Uterus (tissue), 4 donors: ENCODE measurements around the gene SGCG. TPM values are rescaled to one million over a fixed set of nuclear protein-coding genes. Genes with fewer than 3 reads are reported as not detected.

ENCODE experiments used
- DNase-seq, 2 donors: peaks; one replicate each; pipeline ENCODE4 v3.0.0-alpha.2; 2019 to 2020
- H3K27ac ChIP-seq, 2 donors: fragments of 200-600 bp; sonication (generic); 1 replicate in 1 of 2; 2 replicates in 1 of 2; pipeline ENCODE4 v1.5.1; 2016 to 2018
- H3K27me3 ChIP-seq, 2 donors: fragments of 200-600 bp; sonication (generic); one replicate each; pipeline ENCODE4 v1.5.1; 2018 to 2019; ENCODE audit warnings: control low read depth in 1 of 2
- H3K36me3 ChIP-seq, 2 donors: fragments of 200-600 bp; sonication (generic); one replicate each; pipeline ENCODE4 v1.5.1; 2019; ENCODE audit warnings: control low read depth in 1 of 2
- H3K4me1 ChIP-seq, 2 donors: fragments of 200-600 bp; sonication (generic); one replicate each; pipeline ENCODE4 v1.5.1; 2018 to 2019; ENCODE audit warnings: control low read depth in 1 of 2
- H3K4me3 ChIP-seq, 2 donors: fragments of 200-600 bp; sonication (generic); 1 replicate in 1 of 2; 2 replicates in 1 of 2; pipeline ENCODE4 v1.5.1; 2018 to 2019; ENCODE audit warnings: mild to moderate bottlenecking in 1 of 2
- H3K9me3 ChIP-seq, 2 donors: fragments of 200-600 bp; sonication (generic); one replicate each; pipeline ENCODE4 v1.5.1; 2019; ENCODE audit warnings: control low read depth in 1 of 2
- CTCF ChIP-seq, 4 experiments: fragments of 200-600 bp in 2 of 4; fragments of 450-650 bp in 2 of 4; sonication (generic) in 2 of 4; IDR thresholded peaks; one replicate each; pipeline ENCODE4 v1.5.1; 2016 to 2019; ENCODE audit warnings: antibody characterized with exemption in 4 of 4, mild to moderate bottlenecking in 2 of 4, moderate library complexity in 1 of 4
- POLR2A ChIP-seq, 2 donors: fragments of 450-650 bp; IDR thresholded peaks; one replicate each; pipeline ENCODE4 v1.6.1; 2016; ENCODE audit warnings: antibody characterized with exemption in 2 of 2, mild to moderate bottlenecking in 1 of 2, moderate library complexity in 1 of 2
- intact Hi-C: fragments of 100-400 bp; cut with DNase I; formaldehyde crosslinking; loops from one replicate; pipeline ENCODE4 v1.15.1; 2023; ENCODE audit warnings: low total_unique reads
- total RNA-seq, 4 donors: library from RNA; depleted of rRNA in 3 of 4; stranded (reverse); fragments of >200 nt in 3 of 4; gene quantifications; one replicate each; pipeline versions ENCODE4 v1.1.0 to v1.2.4, GENCODE V29; 2014 to 2023
- donor health status: DM: yes; HTN: yes; CAD: no.

SGCG gene
- total RNA-seq, 4 donors from 2014 or later = 0.88 to 2.8 TPM; not detected in 2

- Histone ChIP-seq H3K36me3 (no peaks in the 10 kb centered on the region), H3K9me3 (no peaks in the 10 kb centered on the region), H3K4me3 (no peak overlapping the region), H3K27ac (no peak overlapping the region), H3K27me3 (no peaks in the 10 kb centered on the region), H3K4me1 (no peaks in the 10 kb centered on the region)
- no peak for TF ChIP-seq CTCF (IDR thresholded peaks at IDR 0.05)
- no peak for TF ChIP-seq POLR2A (IDR thresholded peaks at IDR 0.05)
- no peak for DNase-seq
- intact Hi-C loops = no loop called here
Observed at GRCh38 chr13:23183292-23183691, 2.5 kb downstream of the SGCG start.

GRCh38 chr13:23185542-23185941 lies 4.8 kb downstream of the SGCG start:
- intact Hi-C loops = no loop called here
- no peak for DNase-seq
- Histone ChIP-seq H3K9me3 (no peaks in the 10 kb centered on the region), H3K36me3 (no peaks in the 10 kb centered on the region), H3K4me1 (no peaks in the 10 kb centered on the region), H3K27ac (no peak overlapping the region), H3K4me3 (no peak overlapping the region), H3K27me3 (no peaks in the 10 kb centered on the region)
- no peak for TF ChIP-seq POLR2A (IDR thresholded peaks at IDR 0.05)
- no peak for TF ChIP-seq CTCF (IDR thresholded peaks at IDR 0.05)

GRCh38 chr13:23201870-23202269 lies 21.1 kb downstream of the SGCG start:
- Histone ChIP-seq H3K9me3 (no peaks in the 10 kb centered on the region), H3K4me1 (no peaks in the 10 kb centered on the region), H3K4me3 (no peak overlapping the region), H3K27me3 (no peaks in the 10 kb centered on the region), H3K27ac (no peak overlapping the region), H3K36me3 (no peaks in the 10 kb centered on the region)
- no peak for TF ChIP-seq POLR2A (IDR thresholded peaks at IDR 0.05)
- no peak for TF ChIP-seq CTCF (IDR thresholded peaks at IDR 0.05)
- DNase-seq = no peak
- intact Hi-C loops = no loop called here

GRCh38 chr13:23202383-23202782 lies 21.6 kb downstream of the SGCG start:
- Histone ChIP-seq H3K27me3 (no peaks in the 10 kb centered on the region), H3K9me3 (no peaks in the 10 kb centered on the region), H3K36me3 (no peaks in the 10 kb centered on the region), H3K4me3 (no peak overlapping the region), H3K4me1 (no peaks in the 10 kb centered on the region), H3K27ac (no peak overlapping the region)
- intact Hi-C loops = no loop called here
- TF ChIP-seq POLR2A (IDR thresholded peaks at IDR 0.05) (no peak), CTCF (IDR thresholded peaks at IDR 0.05) (no peak)
- no peak for DNase-seq

- Histone ChIP-seq H3K9me3 (no peaks in the 10 kb centered on the region), H3K36me3 (no peaks in the 10 kb centered on the region), H3K4me1 (no peaks in the 10 kb centered on the region), H3K4me3 (no peak overlapping the region), H3K27ac (no peak overlapping the region), H3K27me3 (no peaks in the 10 kb centered on the region)
- DNase-seq = no peak
- TF ChIP-seq POLR2A (IDR thresholded peaks at IDR 0.05) (no peak), CTCF (IDR thresholded peaks at IDR 0.05) (no peak)
- intact Hi-C loops = no loop called here
Observed at GRCh38 chr13:23203516-23203915, 22.7 kb downstream of the SGCG start.
